ENCODE measurements around the gene EHD4.

DNA sequence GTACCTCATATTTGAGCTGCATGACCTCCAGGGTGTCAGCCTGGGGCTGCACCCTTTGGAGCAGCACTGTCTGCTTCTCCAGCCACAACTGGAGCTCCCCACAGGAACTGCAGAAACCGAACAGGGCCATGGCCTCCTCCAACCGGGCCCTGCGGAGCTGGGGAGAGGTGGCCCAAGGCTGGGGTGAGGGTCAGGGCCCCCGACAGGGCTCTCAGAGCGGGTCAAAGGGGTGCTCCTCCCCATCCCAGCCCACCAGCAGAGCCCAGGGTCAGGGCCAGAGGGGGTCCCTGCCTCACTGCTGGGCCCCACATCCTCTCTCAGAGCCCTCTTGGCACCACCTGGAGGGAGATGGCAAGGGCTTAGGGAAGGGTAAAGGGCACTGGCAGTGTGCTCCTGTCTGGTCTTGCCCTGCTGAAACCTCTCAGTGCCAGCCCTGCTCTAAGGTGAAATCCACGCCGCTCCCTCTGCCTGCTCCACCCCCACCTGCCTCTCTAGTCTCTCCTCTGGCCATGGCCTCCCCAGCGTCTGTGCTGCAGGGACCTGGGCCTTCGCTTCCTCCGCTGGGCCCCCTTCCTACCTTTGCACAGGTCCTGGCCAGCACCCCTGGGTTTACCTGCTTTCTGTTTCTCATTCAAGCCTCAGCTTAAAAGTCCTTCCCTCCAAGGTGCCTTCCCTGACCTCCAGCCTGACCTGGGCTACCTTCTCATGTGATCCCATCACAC lies 92.0 kb downstream of the EHD4 start:
- TF ChIP-seq, protein P1, sequence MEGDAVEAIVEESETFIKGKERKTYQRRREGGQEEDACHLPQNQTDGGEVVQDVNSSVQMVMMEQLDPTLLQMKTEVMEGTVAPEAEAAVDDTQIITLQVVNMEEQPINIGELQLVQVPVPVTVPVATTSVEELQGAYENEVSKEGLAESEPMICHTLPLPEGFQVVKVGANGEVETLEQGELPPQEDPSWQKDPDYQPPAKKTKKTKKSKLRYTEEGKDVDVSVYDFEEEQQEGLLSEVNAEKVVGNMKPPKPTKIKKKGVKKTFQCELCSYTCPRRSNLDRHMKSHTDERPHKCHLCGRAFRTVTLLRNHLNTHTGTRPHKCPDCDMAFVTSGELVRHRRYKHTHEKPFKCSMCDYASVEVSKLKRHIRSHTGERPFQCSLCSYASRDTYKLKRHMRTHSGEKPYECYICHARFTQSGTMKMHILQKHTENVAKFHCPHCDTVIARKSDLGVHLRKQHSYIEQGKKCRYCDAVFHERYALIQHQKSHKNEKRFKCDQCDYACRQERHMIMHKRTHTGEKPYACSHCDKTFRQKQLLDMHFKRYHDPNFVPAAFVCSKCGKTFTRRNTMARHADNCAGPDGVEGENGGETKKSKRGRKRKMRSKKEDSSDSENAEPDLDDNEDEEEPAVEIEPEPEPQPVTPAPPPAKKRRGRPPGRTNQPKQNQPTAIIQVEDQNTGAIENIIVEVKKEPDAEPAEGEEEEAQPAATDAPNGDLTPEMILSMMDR (tag by site-specific recombination; IDR thresholded peaks at IDR 0.05), result no peak
- TF ChIP-seq YY1 (tag by site-specific recombination; IDR thresholded peaks at IDR 0.05) (no peak), ZNF223 (tag by site-specific recombination; IDR thresholded peaks at IDR 0.05) (no peak), ZNF416 (tag by site-specific recombination; IDR thresholded peaks at IDR 0.05) (no peak), ZNF311 (tag by site-specific recombination; IDR thresholded peaks at IDR 0.05; ENCODE audit: borderline replicate concordance) (no peak), ZNF274 (IDR thresholded peaks at IDR 0.05; ENCODE audit: low read length) (no peak), ZNF274 (tag by site-specific recombination; IDR thresholded peaks at IDR 0.05; ENCODE audit: borderline replicate concordance) (no peak), GLI2 (tag by site-specific recombination; IDR thresholded peaks at IDR 0.05; ENCODE audit: borderline replicate concordance, low read depth) (no peak), ZFP41 (tag by site-specific recombination; IDR thresholded peaks at IDR 0.05; ENCODE audit: borderline replicate concordance) (no peak), MYNN (tag by site-specific recombination; IDR thresholded peaks at IDR 0.05; ENCODE audit: borderline replicate concordance) (no peak), ZBTB1 (tag by site-specific recombination; IDR thresholded peaks at IDR 0.05) (no peak)

All from HEK293 (cell line).